Mucosa of descending colon (tissue), 3 donors: ENCODE measurements around the gene GANC. TPM values are rescaled to one million over a fixed set of nuclear protein-coding genes. Genes with fewer than 3 reads are reported as not detected.

Experiments used
- ATAC-seq: fragments of 200-7000 bp; cut with Tn5 transposase; one replicate; pipeline ENCODE4 v1.9.1; 2020; ENCODE audit warnings: mild to moderate bottlenecking, moderate library complexity
- DNase-seq, 3 donors: peaks; one replicate each; pipeline ENCODE4 v3.0.0-alpha.2; 2020
- H3K36me3 ChIP-seq: fragments of 200-600 bp; one replicate; pipeline ENCODE4 v1.8.0; 2021; ENCODE audit warnings: low read depth, mild to moderate bottlenecking
- H3K4me1 ChIP-seq: fragments of 200-600 bp; one replicate; pipeline ENCODE4 v1.8.0; 2021; ENCODE audit warnings: low read depth, mild to moderate bottlenecking
- H3K4me3 ChIP-seq: fragments of 200-600 bp; one replicate; pipeline ENCODE4 v1.8.0; 2021; ENCODE audit warnings: mild to moderate bottlenecking
- H3K9me3 ChIP-seq: fragments of 200-600 bp; one replicate; pipeline ENCODE4 v1.8.0; 2021; ENCODE audit warnings: mild to moderate bottlenecking
- intact Hi-C, 2 donors: fragments of 100-400 bp; cut with DNase I in 1 of 2; cut with micrococcal nuclease in 1 of 2; formaldehyde crosslinking; loops; one replicate each; pipeline versions ENCODE4 v1.11.0 to v1.11.1; 2022; cut with DNase I, micrococcal nuclease
- total RNA-seq, 3 donors: library from RNA; stranded (reverse); fragmentation: NEBNext Ultra II Directional in 2 of 3; extraction: Animal tissue kit (Norgen Biotek cat#: 25700) in 2 of 3; gene quantifications; one replicate each; pipeline versions ENCODE4 v1.2.1 to v1.2.4, GENCODE V29; 2021 to 2023
- TF ChIP-seq, protein P1 (sequence below): fragments of 200-600 bp; IDR thresholded peaks from one replicate; pipeline ENCODE4 v1.8.0; 2022; ENCODE audit warnings: antibody characterized with exemption, mild to moderate bottlenecking
- donor health status: DM: no; HTN: no; CAD: no; lungs with moderate emphysema.
- donor health status: DM: no; HTN: no; CAD: no.
- donor health status: DM: no; HTN: yes; CAD: no.

Gene GANC
- total RNA-seq, 3 donors from 2014 or later, result 41.9 to 51.6 (median 51.3) TPM

DNA sequence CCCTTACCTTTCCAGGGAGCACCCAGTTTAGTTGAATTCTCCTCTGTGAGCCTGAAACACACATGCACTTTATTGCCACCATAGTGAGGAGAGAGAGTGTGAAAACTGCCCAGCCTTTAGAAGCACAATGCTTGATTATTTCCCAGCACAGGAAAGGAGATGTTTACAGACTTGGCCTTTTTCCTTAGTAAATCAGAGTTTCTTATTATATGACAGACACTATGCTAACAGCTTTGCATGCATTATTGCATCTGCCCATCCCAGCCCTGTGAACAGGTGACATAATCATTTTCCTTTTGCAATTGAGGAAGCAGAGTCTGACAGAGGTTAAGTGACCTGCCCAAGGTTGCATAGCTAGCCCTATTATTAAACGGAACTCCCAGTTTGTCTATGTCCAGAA lies 122.8 kb downstream of the GANC start:
- DNase-seq, result peak in 1 of 3 donors; percentile 55
- peaks cover 30% of the 10 kb centered on the region for H3K4me1 ChIP-seq
- intact Hi-C loops, result loop anchor here in 1 of 2 donors (5.0 kb wide), 1 partner anchor 314 kb away; no protein-coding TSS in a partner anchor
- TF ChIP-seq, protein P1, sequence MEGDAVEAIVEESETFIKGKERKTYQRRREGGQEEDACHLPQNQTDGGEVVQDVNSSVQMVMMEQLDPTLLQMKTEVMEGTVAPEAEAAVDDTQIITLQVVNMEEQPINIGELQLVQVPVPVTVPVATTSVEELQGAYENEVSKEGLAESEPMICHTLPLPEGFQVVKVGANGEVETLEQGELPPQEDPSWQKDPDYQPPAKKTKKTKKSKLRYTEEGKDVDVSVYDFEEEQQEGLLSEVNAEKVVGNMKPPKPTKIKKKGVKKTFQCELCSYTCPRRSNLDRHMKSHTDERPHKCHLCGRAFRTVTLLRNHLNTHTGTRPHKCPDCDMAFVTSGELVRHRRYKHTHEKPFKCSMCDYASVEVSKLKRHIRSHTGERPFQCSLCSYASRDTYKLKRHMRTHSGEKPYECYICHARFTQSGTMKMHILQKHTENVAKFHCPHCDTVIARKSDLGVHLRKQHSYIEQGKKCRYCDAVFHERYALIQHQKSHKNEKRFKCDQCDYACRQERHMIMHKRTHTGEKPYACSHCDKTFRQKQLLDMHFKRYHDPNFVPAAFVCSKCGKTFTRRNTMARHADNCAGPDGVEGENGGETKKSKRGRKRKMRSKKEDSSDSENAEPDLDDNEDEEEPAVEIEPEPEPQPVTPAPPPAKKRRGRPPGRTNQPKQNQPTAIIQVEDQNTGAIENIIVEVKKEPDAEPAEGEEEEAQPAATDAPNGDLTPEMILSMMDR, result no peak
- H3K36me3 ChIP-seq, result no peaks in the 10 kb centered on the region
- H3K9me3 ChIP-seq, result no peaks in the 10 kb centered on the region
- no peak overlapping the region for H3K4me3 ChIP-seq
- ATAC-seq, result peak; percentile 82

DNA sequence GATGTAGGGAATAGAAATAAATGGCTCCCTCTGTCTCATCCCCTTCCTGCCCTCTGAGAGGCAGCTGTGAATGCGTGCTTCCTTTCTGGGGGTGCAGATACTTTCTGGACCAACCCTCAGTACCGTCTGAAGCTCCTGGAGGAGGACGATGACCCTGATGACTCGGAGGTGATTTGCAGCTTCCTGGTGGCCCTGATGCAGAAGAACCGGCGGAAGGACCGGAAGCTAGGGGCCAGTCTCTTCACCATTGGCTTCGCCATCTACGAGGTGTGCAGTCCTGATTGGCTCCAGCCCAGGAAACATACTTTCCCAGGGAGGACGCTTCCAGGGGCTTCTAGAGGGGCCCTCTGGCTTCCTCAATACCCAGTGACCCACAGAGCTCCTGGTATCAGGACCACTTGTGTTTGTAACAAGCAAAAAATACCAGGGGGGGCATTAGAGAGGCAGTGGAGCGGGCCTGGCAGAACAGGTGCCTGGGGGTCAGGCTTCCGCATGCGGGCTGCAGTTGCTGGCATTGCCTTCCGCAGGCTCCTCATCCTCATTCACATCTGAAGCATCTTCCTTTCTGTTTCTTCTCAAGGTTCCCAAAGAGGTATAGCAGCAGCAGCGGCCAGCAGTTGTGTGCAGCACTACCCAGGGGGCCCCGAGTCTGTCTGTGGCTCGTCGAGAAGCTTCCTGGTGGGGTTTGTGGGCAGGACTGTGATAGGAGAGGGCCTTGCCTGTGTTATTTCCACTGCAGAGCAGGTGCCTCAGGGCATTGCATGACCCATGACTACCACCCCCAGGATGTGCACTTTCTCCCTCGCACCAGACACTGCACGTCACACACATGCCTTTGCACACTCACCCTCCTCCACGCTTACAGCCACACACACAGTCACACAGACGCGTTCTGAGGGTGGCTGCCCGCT lies 128.8 kb downstream of the GANC start:
- ATAC-seq (no peak), DNase-seq (no peak)
- intact Hi-C loops, result no loop called here
- TF ChIP-seq, protein P1, result no peak
- Histone ChIP-seq H3K9me3 (no peaks in the 10 kb centered on the region), H3K4me3 (no peak overlapping the region), H3K4me1 (peaks cover 4% of the 10 kb centered on the region), H3K36me3 (no peaks in the 10 kb centered on the region)

DNA sequence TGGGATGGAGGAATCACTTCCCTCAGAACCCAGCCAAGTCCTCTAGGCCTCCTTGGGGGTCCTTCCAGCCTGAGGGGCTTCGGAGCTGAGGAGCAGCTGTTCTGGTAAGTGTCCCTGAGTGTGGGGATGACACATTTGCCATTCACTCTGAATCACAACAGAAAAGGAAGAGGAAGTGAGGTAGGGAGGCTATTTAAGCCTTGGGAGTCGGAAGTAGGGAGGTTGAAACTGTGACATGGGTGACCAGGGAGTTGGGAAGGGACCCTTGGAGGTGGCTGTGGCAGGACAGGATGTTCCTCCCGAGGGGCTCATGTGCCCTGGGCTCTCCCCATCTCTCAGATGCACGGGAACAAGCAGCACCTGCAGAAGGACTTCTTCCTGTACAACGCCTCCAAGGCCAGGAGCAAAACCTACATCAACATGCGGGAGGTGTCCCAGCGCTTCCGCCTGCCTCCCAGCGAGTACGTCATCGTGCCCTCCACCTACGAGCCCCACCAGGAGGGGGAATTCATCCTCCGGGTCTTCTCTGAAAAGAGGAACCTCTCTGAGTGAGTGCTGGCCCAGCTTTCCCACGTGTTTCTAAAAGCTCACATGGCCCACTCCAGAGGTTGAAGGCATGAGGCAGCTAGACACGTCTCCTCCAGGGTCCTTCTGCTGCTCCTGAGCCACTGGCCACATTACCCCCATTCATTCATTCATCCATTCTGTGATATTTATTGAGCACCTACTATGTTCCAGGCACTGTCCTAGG lies 129.6 kb downstream of the GANC start:
- no peak overlapping the region for H3K4me3 ChIP-seq
- TF ChIP-seq, protein P1, result no peak
- no peak for ATAC-seq
- no peaks in the 10 kb centered on the region for H3K4me1 ChIP-seq
- no peak for DNase-seq
- intact Hi-C loops, result no loop called here
- no peaks in the 10 kb centered on the region for H3K9me3 ChIP-seq
- H3K36me3 ChIP-seq, result no peaks in the 10 kb centered on the region

DNA sequence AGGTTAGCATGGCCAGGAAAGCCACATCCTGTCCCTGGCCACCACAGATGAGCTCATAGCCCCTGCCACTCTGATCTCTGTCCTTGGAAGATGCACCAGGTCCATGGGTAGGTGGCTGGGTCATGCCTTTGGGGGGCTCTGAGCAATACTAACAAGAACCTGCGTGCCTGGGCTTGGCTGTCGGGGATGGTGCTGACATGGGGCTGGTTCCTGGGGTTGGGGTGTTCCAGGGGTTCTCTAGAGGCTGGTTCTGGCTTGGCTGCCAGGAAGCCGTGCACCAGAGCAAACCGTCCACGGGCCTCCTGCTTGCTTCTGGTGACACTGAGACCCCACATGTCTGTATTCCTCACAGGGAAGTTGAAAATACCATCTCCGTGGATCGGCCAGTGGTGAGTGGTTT lies 130.4 kb downstream of the GANC start:
- Histone ChIP-seq H3K4me3 (no peak overlapping the region), H3K9me3 (no peaks in the 10 kb centered on the region), H3K36me3 (no peaks in the 10 kb centered on the region), H3K4me1 (no peaks in the 10 kb centered on the region)
- TF ChIP-seq, protein P1, result no peak
- ATAC-seq (no peak), DNase-seq (no peak)
- intact Hi-C loops, result no loop called here

DNA sequence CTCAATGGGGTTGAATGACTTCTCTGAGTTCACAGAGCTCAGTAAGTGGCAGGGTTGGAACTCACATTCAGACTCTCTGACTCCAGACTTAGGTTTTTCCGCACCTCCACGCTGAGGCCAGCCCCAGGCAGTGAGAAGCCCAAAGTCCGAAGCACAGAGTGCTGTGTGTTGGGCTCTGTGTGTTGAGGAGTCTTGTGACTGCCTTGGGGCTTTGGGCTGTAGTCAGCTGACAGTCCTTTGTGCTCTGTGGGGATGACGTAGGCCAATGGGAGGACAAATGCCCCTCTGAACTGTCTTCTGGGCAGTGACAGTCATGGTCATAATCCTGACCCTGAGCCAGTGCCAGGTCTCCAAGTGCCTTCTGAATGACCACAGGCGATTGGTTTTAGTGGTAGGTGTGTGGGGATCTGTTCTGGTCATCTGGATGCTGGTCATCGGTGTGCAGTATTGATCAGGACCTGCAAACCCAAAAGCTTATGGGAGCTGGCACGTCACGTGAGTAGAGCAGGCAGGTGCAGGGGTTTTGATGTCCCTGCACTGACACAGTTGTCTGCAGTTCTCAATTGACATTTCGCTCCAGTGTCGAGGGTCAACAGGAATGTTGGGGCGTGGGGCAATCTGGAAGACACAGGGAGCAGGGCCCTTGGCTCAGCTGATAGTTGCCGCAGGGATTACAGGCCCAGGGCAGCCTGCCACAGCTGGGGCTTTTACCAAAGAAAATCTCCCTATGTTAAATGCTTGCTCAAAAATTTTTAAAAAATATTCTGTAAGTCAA lies 131.6 kb downstream of the GANC start:
- H3K9me3 ChIP-seq, result no peaks in the 10 kb centered on the region
- TF ChIP-seq, protein P1, result no peak
- DNase-seq (no peak), ATAC-seq (no peak)
- intact Hi-C loops, result no loop called here
- no peak overlapping the region for H3K4me3 ChIP-seq
- no peaks in the 10 kb centered on the region for H3K36me3 ChIP-seq
- no peaks in the 10 kb centered on the region for H3K4me1 ChIP-seq
